BLaER1 treated with 17β-estradiol and CSF1 and Interleukin-3, amounts not matched to agents 10 nM and 100 nM (cell line): ENCODE measurements around the gene PTPRE.

Experiments used
- H3K27ac ChIP-seq, 11 experiments: shearing (Covaris generic); formaldehyde crosslinking; 2 replicates each; pipeline ENCODE4 v1.8.1; 2022
- H3K27me3 ChIP-seq, 11 experiments: shearing (Covaris generic); formaldehyde crosslinking; 2 replicates each; pipeline ENCODE4 v1.8.1; 2022
- H3K36me3 ChIP-seq, 11 experiments: shearing (Covaris generic); formaldehyde crosslinking; 2 replicates each; pipeline ENCODE4 v1.8.1; 2022
- H3K4me1 ChIP-seq, 10 experiments: shearing (Covaris generic); formaldehyde crosslinking; 2 replicates each; pipeline ENCODE4 v1.8.1; 2022
- H3K4me2 ChIP-seq, 11 experiments: shearing (Covaris generic); formaldehyde crosslinking; 2 replicates each; pipeline ENCODE4 v1.8.1; 2022
- H3K4me3 ChIP-seq, 10 experiments: shearing (Covaris generic); formaldehyde crosslinking; 2 replicates each; pipeline ENCODE4 v1.8.1; 2022
- H3K9ac ChIP-seq, 11 experiments: shearing (Covaris generic); formaldehyde crosslinking; 2 replicates each; pipeline ENCODE4 v1.8.1; 2022
- H3K9me3 ChIP-seq, 11 experiments: shearing (Covaris generic); formaldehyde crosslinking; replicated peaks in 1 of 11; 2 replicates each; pipeline ENCODE4 v1.8.1; 2022
- H4K20me1 ChIP-seq, 11 experiments: shearing (Covaris generic); formaldehyde crosslinking; 2 replicates each; pipeline ENCODE4 v1.8.1; 2022
- Cebpa-rat ChIP-seq, 11 experiments: shearing (Covaris generic); IDR thresholded peaks; 2 replicates each; pipeline ENCODE4 v1.8.1; 2022

Gene PTPRE

DNA sequence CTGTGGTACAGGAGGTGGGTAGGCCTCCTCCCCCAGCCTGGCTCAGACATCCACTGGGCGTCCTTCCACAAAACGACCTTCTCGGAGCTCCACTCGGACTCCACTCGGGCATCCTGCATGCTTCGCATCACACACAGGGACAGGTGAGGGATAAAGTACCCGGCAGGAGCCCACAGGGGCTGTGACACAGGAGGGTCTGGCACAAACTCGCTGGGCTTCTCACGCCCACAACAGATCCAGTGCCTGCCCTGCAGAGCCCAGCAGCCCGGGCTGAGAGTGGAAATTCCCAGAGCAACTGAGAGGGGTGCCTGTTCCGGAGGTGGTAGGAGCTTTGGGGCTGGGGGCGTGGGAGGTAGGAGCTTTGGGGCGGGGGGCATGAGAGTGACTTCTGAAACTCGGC lies 110.9 kb downstream of the PTPRE start:
- TF ChIP-seq Cebpa-rat (IDR thresholded peaks at IDR 0.05), result no peak
- Histone ChIP-seq H3K27ac (peak overlapping the region in 10 of 11 experiments; percentile 47 to 96 (median 84); a peak in 20 of 22 replicates), H3K27me3 (no peaks in the 10 kb centered on the region), H3K9me3 (0 out of 22 replicates have a peak, but pooled peaks cover 0 to 6% (median 0%) of the 10 kb centered on the region in 11 experiments), H3K4me3 (peak overlapping the region; percentile 14 to 72 (median 64); a peak in 18 of 20 replicates), H3K4me2 (peak overlapping the region; percentile 83 to 99 (median 94)), H3K36me3 (peaks cover 0 to 6% (median 0%) of the 10 kb centered on the region in 11 experiments; a peak in 3 of 22 replicates), H3K9ac (peak overlapping the region; percentile 28 to 91 (median 82); a peak in 21 of 22 replicates), H3K4me1 (peaks cover 33 to 99% (median 92%) of the 10 kb centered on the region in 10 experiments), H4K20me1 (no peaks in the 10 kb centered on the region)

DNA sequence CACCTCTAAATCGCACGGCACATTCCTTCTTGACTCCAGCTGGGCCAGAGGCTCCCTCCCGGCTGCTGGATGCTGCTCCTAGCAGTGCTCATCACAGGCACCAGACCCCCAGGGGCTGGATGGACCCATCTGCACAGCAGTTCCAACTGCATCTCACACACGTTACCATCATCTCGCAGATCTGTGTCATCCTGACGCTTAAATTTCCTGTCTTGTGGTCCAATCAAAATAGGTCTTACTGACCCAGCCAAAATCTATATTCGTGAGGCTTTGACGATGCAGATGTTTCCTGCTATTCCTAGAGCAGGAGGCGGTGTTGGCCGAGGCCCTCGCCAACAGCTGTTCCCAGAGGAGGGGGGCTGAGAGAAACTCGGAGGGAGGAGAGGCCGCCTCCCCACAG lies 111.3 kb downstream of the PTPRE start:
- 0 out of 22 replicates have a peak, but pooled peaks cover 0 to 6% (median 0%) of the 10 kb centered on the region in 11 experiments for H3K9me3 ChIP-seq
- peak overlapping the region in 10 of 11 experiments; percentile 47 to 96 (median 84); a peak in 21 of 22 replicates for H3K27ac ChIP-seq
- no peak for TF ChIP-seq Cebpa-rat (IDR thresholded peaks at IDR 0.05)
- peak overlapping the region; percentile 28 to 91 (median 82); a peak in 21 of 22 replicates for H3K9ac ChIP-seq
- peak overlapping the region; percentile 14 to 72 (median 64); a peak in 18 of 20 replicates for H3K4me3 ChIP-seq
- peak overlapping the region; percentile 83 to 99 (median 94) for H3K4me2 ChIP-seq
- H3K4me1 ChIP-seq, result peaks cover 33 to 97% (median 91%) of the 10 kb centered on the region in 10 experiments
- H4K20me1 ChIP-seq, result no peaks in the 10 kb centered on the region
- no peaks in the 10 kb centered on the region for H3K27me3 ChIP-seq
- H3K36me3 ChIP-seq, result peaks cover 0 to 6% (median 0%) of the 10 kb centered on the region in 11 experiments; a peak in 3 of 22 replicates

DNA sequence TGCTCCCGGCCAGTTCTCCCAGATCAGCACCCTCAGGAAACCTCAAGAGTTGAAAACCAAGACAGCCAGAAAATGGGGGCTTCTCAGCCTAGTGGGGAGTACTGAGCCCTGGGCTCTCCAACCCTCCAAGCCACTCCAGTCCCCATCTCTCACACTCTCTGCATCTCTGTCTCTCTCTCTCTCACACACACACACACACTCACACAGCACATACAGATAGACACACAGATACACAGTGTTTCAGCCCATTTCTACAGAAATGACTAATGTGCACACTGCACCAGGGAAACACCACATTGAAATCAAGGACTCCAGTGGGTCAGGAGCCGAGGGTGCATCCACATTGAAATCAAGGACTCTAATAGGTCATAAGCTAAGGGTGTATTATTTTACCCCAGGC lies 111.8 kb downstream of the PTPRE start:
- H3K4me3 ChIP-seq, result peak overlapping the region in 8 of 10 experiments; percentile 60 to 72 (median 66); a peak in 16 of 20 replicates
- H3K27me3 ChIP-seq, result no peaks in the 10 kb centered on the region
- H3K9me3 ChIP-seq, result 0 out of 22 replicates have a peak, but pooled peaks cover 0 to 6% (median 0%) of the 10 kb centered on the region in 11 experiments
- no peak for TF ChIP-seq Cebpa-rat (IDR thresholded peaks at IDR 0.05)
- peak overlapping the region; percentile 28 to 91 (median 82); a peak in 21 of 22 replicates for H3K9ac ChIP-seq
- peak overlapping the region; percentile 83 to 99 (median 94) for H3K4me2 ChIP-seq
- H3K4me1 ChIP-seq, result peaks cover 34 to 96% (median 92%) of the 10 kb centered on the region in 10 experiments
- peaks cover 0 to 6% (median 0%) of the 10 kb centered on the region in 11 experiments; a peak in 3 of 22 replicates for H3K36me3 ChIP-seq
- peak overlapping the region in 10 of 11 experiments; percentile 47 to 96 (median 84); a peak in 21 of 22 replicates for H3K27ac ChIP-seq
- H4K20me1 ChIP-seq, result no peaks in the 10 kb centered on the region

DNA sequence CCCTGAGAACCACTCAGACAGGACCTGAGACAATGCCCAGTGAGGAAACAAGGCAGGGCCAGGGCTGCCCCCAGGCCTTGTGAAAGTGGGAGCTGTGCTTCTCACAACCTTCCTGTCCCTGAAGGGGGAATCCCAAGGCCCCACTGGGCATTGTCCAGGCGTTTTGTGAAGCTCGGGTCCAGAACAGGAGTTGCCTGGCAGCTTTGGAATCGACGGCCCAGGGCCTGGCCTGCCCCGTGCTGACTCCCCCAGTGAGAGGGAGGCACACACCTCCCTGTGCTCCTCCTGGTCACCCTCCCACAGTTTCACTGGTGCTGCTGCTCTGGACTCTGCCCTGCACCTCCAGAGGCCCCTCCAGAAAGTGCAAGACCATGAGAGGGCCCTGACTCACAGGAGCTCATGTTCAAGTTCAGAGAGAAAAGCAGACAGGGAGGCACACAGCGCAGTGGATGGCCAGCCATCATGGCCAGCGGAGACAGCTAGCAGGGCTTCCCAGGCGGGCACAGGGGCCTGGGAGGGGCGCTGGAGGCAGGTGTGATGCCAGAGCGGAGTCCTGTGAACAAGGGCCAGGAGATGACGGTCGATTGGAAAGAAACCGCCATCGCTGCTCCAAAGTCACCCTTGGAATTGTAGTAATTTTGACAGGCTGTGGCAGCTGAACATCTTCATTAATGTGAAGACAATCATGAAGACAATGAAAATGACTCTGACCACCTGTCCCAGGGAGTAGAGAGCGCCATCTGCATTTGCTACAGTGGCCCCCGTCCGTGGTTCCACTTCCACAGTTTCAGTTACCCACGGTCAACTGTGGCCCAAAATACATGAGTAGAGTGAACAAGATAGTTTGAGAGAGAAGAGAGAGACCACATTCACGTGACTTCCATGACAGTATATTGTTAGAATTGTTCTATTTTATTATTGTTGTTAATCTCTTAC lies 115.6 kb downstream of the PTPRE start:
- Histone ChIP-seq H3K9me3 (no peaks in the 10 kb centered on the region), H3K36me3 (0 out of 22 replicates have a peak, but pooled peaks cover 0 to 4% (median 0%) of the 10 kb centered on the region in 11 experiments), H3K4me3 (no peak overlapping the region), H4K20me1 (peaks cover 0 to 11% (median 0%) of the 10 kb centered on the region in 11 experiments; a peak in 2 of 22 replicates), H3K4me2 (peak overlapping the region in 10 of 11 experiments; percentile 0 to 99 (median 28); a peak in 15 of 22 replicates), H3K9ac (peak overlapping the region in 3 of 11 experiments; percentile 15 to 52 (median 24); a peak in 3 of 22 replicates), H3K4me1 (peaks cover 47 to 97% (median 93%) of the 10 kb centered on the region in 10 experiments), H3K27me3 (no peaks in the 10 kb centered on the region), H3K27ac (peak overlapping the region in 7 of 11 experiments; percentile 24 to 96 (median 53); a peak in 12 of 22 replicates)
- TF ChIP-seq Cebpa-rat (IDR thresholded peaks at IDR 0.05), result no peak

DNA sequence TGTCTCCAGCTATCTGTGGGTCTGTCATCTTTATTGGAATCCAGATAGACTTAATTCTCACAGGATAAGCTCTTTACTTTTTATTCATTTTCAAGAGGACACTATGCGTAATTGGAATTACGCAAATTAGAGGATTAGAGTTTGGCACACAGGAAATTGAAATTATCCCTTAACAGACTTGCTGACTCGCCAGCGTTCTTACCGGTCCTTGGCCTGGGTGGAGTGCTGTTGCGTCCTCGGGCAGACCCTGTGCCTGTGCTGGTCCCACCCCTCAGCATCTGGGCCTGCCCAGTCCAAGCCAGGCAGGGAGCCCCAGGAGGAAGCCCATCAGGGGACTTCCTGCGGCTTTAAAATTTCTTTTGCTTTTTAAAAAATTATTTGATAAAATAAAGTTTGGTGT lies 117.5 kb downstream of the PTPRE start:
- H3K4me2 ChIP-seq, result peak overlapping the region; percentile 40 to 97 (median 91); a peak in 21 of 22 replicates
- no peak overlapping the region for H3K4me3 ChIP-seq
- peaks cover 0 to 11% (median 0%) of the 10 kb centered on the region in 11 experiments; a peak in 2 of 22 replicates for H4K20me1 ChIP-seq
- H3K27ac ChIP-seq, result peak overlapping the region in 2 of 11 experiments; percentile 3 to 82; a peak in 1 of 22 replicates
- peaks cover 53 to 98% (median 95%) of the 10 kb centered on the region in 10 experiments for H3K4me1 ChIP-seq
- no peak overlapping the region for H3K9ac ChIP-seq
- TF ChIP-seq Cebpa-rat (IDR thresholded peaks at IDR 0.05), result no peak; a peak in 1 of 22 replicates
- H3K36me3 ChIP-seq, result 0 out of 22 replicates have a peak, but pooled peaks cover 0 to 4% (median 0%) of the 10 kb centered on the region in 11 experiments
- no peaks in the 10 kb centered on the region for H3K27me3 ChIP-seq
- H3K9me3 ChIP-seq, result no peaks in the 10 kb centered on the region

DNA sequence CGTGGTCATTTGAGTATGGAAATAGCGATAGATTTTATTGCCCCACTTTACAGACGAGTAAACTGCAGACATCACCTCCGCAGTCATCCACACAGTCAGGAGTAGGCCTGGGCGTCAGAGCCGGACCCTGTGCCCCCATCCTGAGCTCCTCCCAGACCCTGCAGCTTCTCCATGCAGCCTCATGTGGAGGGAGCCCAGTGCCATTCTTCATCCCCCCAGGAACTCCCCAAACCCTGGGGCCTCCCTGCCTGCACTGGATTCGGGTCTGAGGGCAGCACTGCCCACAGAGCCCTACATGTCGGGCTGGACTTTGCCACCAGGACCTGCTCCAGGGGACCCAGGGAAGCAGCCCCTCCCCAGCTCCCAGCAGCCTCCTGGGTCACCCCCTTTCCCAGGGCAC lies 118.5 kb downstream of the PTPRE start:
- Histone ChIP-seq H3K9me3 (no peaks in the 10 kb centered on the region), H4K20me1 (peaks cover 0 to 11% (median 0%) of the 10 kb centered on the region in 11 experiments; a peak in 2 of 22 replicates), H3K4me3 (no peak overlapping the region; a peak in 1 of 20 replicates), H3K4me1 (peaks cover 63 to 98% (median 96%) of the 10 kb centered on the region in 10 experiments), H3K9ac (peak overlapping the region in 4 of 11 experiments; percentile 45 to 72 (median 47); a peak in 7 of 22 replicates), H3K27ac (peak overlapping the region in 4 of 11 experiments; percentile 43 to 82 (median 66); a peak in 6 of 22 replicates), H3K4me2 (peak overlapping the region; percentile 55 to 97 (median 93)), H3K27me3 (no peaks in the 10 kb centered on the region), H3K36me3 (0 out of 22 replicates have a peak, but pooled peaks cover 0 to 4% (median 0%) of the 10 kb centered on the region in 11 experiments)
- TF ChIP-seq Cebpa-rat (IDR thresholded peaks at IDR 0.05), result no peak

DNA sequence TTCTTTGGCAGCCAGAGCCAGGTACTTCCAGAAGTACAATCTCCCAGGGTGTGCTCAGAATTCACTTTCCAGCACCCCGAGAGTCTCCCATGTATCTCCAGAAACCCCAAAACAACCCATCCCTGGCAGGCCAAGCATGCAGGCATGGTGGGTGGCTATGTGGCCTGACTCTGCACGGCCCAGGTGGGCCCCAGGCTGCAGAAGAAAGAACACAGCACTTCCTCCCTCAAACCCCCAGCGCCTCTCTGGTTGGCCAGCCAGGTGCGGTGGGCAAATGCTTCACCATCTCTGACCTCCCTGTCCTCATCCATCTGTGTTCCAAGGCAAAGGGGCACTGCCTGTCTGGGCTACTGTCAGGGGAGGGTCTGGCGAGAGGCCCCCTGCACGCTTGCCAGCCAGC lies 119.0 kb downstream of the PTPRE start:
- no peaks in the 10 kb centered on the region for H3K27me3 ChIP-seq
- H3K9ac ChIP-seq, result peak overlapping the region in 4 of 11 experiments; percentile 45 to 72 (median 47); a peak in 8 of 22 replicates
- 0 out of 22 replicates have a peak, but pooled peaks cover 0 to 4% (median 0%) of the 10 kb centered on the region in 11 experiments for H3K36me3 ChIP-seq
- H4K20me1 ChIP-seq, result peaks cover 0 to 11% (median 0%) of the 10 kb centered on the region in 11 experiments; a peak in 2 of 22 replicates
- peaks cover 67 to 98% (median 96%) of the 10 kb centered on the region in 10 experiments for H3K4me1 ChIP-seq
- peak overlapping the region; percentile 55 to 97 (median 93) for H3K4me2 ChIP-seq
- peak overlapping the region in 4 of 11 experiments; percentile 43 to 82 (median 66); a peak in 7 of 22 replicates for H3K27ac ChIP-seq
- no peaks in the 10 kb centered on the region for H3K9me3 ChIP-seq
- peak overlapping the region in 1 of 10 experiments; percentile 16; a peak in 1 of 20 replicates for H3K4me3 ChIP-seq
- no peak for TF ChIP-seq Cebpa-rat (IDR thresholded peaks at IDR 0.05)
